DND-41 (cell line): ENCODE measurements around the gene CDKN1A.

Source experiments
- ATAC-seq: fragments of 200-7000 bp; cut with Tn5 transposase; 3 replicates; pipeline ENCODE4 v1.9.1; 2021; ENCODE audit warnings: low read depth; ENCODE audit not compliant: insufficient read depth
- DNase-seq: peaks from one replicate; pipeline ENCODE4 v3.0.0-alpha.2; 2020
- H2AFZ ChIP-seq: 2 replicates; pipeline ENCODE4 v1.6.0; 2012; ENCODE audit warnings: low read depth, low read length
- H3K27ac ChIP-seq: 2 replicates; pipeline ENCODE4 v1.5.1; 2012; ENCODE audit warnings: low read length, inconsistent platforms
- H3K27me3 ChIP-seq: fragments of 200-600 bp; sonication (generic); 2 replicates; pipeline ENCODE4 v1.6.0; 2012; ENCODE audit warnings: low read length, mild to moderate bottlenecking, inconsistent platforms; ENCODE audit not compliant: insufficient read depth, poor library complexity
- H3K36me3 ChIP-seq: 2 replicates; pipeline ENCODE4 v1.5.1; 2012; ENCODE audit warnings: low read length, inconsistent platforms; ENCODE audit not compliant: insufficient read depth
- H3K4me1 ChIP-seq: 2 replicates; pipeline ENCODE4 v1.5.1; 2012; ENCODE audit warnings: mild to moderate bottlenecking, low read length; ENCODE audit not compliant: insufficient read depth
- H3K4me2 ChIP-seq: 2 replicates; pipeline ENCODE4 v1.6.0; 2012; ENCODE audit warnings: mild to moderate bottlenecking, moderate library complexity, low read length, inconsistent platforms; ENCODE audit not compliant: insufficient read depth
- H3K4me3 ChIP-seq, 2 experiments: fragments of 200-600 bp in 1 of 2; shearing (Covaris generic) in 1 of 2; 2 replicates each; pipeline ENCODE4 v1.5.1; 2012 to 2016; ENCODE audit warnings: inconsistent platforms in 2 of 2, low read length in 2 of 2, mild to moderate bottlenecking in 2 of 2, low read depth in 1 of 2, moderate library complexity in 1 of 2
- H3K79me2 ChIP-seq: 2 replicates; pipeline ENCODE4 v1.6.0; 2012; ENCODE audit warnings: low read length, inconsistent platforms; ENCODE audit not compliant: insufficient read depth
- H3K9ac ChIP-seq: 2 replicates; pipeline ENCODE4 v1.6.0; 2012; ENCODE audit warnings: low read depth, mild to moderate bottlenecking, inconsistent platforms, low read length, moderate library complexity
- H3K9me3 ChIP-seq: 2 replicates; pipeline ENCODE4 v1.5.1; 2012; ENCODE audit warnings: low read length, moderate library complexity, mild to moderate bottlenecking, inconsistent platforms; ENCODE audit not compliant: insufficient read depth, severe bottlenecking
- H4K20me1 ChIP-seq: 2 replicates; pipeline ENCODE4 v1.6.0; 2012; ENCODE audit warnings: low read length; ENCODE audit not compliant: insufficient read depth
- CTCF ChIP-seq: IDR thresholded peaks from 2 replicates; pipeline ENCODE4 v1.5.1; 2012; ENCODE audit warnings: borderline replicate concordance, low read length, moderate library complexity, mild to moderate bottlenecking; ENCODE audit not compliant: poor library complexity, severe bottlenecking; ENCODE audit errors: extremely low read depth
- EZH2 ChIP-seq: IDR thresholded peaks from 3 replicates; pipeline ENCODE4 v1.6.1; 2012; ENCODE audit warnings: borderline replicate concordance, low read depth, mild to moderate bottlenecking, moderate library complexity, low read length, inconsistent platforms; ENCODE audit not compliant: severe bottlenecking

Gene CDKN1A

GRCh38 chr6:36636283-36636682 lies 42.2 kb upstream of the CDKN1A start:
- TF ChIP-seq EZH2 (no peak), CTCF (no peak)
- no peak overlapping the region for H3K4me2 ChIP-seq
- no peaks in the 10 kb centered on the region for H3K79me2 ChIP-seq
- H3K27ac ChIP-seq = no peak overlapping the region
- no peak overlapping the region for H2AFZ ChIP-seq
- H3K4me3 ChIP-seq = no peak overlapping the region
- no peak for ATAC-seq
- H3K27me3 ChIP-seq = no peaks in the 10 kb centered on the region
- no peaks in the 10 kb centered on the region for H4K20me1 ChIP-seq
- H3K36me3 ChIP-seq = no peaks in the 10 kb centered on the region
- no peak for DNase-seq
- H3K4me1 ChIP-seq = no peaks in the 10 kb centered on the region
- H3K9ac ChIP-seq = no peak overlapping the region
- no peaks in the 10 kb centered on the region for H3K9me3 ChIP-seq

- Histone ChIP-seq H3K36me3 (no peaks in the 10 kb centered on the region), H2AFZ (no peak overlapping the region), H3K4me2 (no peak overlapping the region), H3K9ac (no peak overlapping the region), H3K27ac (no peak overlapping the region), H3K79me2 (no peaks in the 10 kb centered on the region), H4K20me1 (no peaks in the 10 kb centered on the region), H3K27me3 (no peaks in the 10 kb centered on the region), H3K4me1 (no peaks in the 10 kb centered on the region), H3K9me3 (no peaks in the 10 kb centered on the region), H3K4me3 (no peak overlapping the region)
- no peak for ATAC-seq
- TF ChIP-seq EZH2 = no peak
- no peak for TF ChIP-seq CTCF
- DNase-seq = no peak
These were observed 41.7 kb upstream of the CDKN1A start for GRCh38 chr6:36636687-36637418.

- no peak overlapping the region for H3K4me2 ChIP-seq
- H3K9me3 ChIP-seq = no peaks in the 10 kb centered on the region
These were observed 39.9 kb upstream of the CDKN1A start for GRCh38 chr6:36638579-36638978.

More at GRCh38 chr6:36638579-36638978, 39.9 kb upstream of the CDKN1A start:
- no peak overlapping the region for H2AFZ ChIP-seq
- TF ChIP-seq CTCF = no peak
- no peak for TF ChIP-seq EZH2
- H4K20me1 ChIP-seq = no peaks in the 10 kb centered on the region
- no peak overlapping the region for H3K27ac ChIP-seq
- no peaks in the 10 kb centered on the region for H3K4me1 ChIP-seq
- no peaks in the 10 kb centered on the region for H3K36me3 ChIP-seq
- no peak for ATAC-seq
- DNase-seq = no peak
- no peak overlapping the region for H3K9ac ChIP-seq
- no peak overlapping the region for H3K4me3 ChIP-seq
- H3K79me2 ChIP-seq = no peaks in the 10 kb centered on the region
- H3K27me3 ChIP-seq = no peaks in the 10 kb centered on the region
